PC-9 (cell line): ENCODE results near the gene PAPOLG. TPM values are rescaled to one million over a fixed set of nuclear protein-coding genes. Genes with fewer than 3 reads are reported as not detected.

Experiments used
- BruUV-seq: library from RNA; stranded (reverse); fragments of 400-500 nt; replicated peaks from 2 replicates; lab custom pipeline; 2021; lab: Mats Ljungman, UMichigan
- CTCF ChIA-PET: fragments of 300-600 bp; sonication (Branson Sonifier 250); formaldehyde crosslinking; loops from one replicate; lab custom pipeline; 2022; ENCODE audit warnings: antibody characterized with exemption; lab: Charles Lee
- POLR2A ChIA-PET: fragments of 300-600 bp; sonication (Branson Sonifier 250); formaldehyde crosslinking; loops from one replicate; lab custom pipeline; 2022; ENCODE audit warnings: antibody characterized with exemption; ENCODE audit not compliant: unreplicated experiment; lab: Charles Lee
- DNase-seq, 2 experiments: peaks; one replicate each; pipeline versions ENCODE4 v3.0.0 to v3.0.0-alpha.2; 2015 to 2022; ENCODE audit warnings: mixed read lengths in 1 of 2
- H2AFZ ChIP-seq: fragments of 200-600 bp; sonication (generic); 2 replicates; pipeline ENCODE4 v1.8.1; 2017; ENCODE audit warnings: antibody characterized with exemption
- H3F3A ChIP-seq: fragments of 200-600 bp; sonication (generic); 2 replicates; pipeline ENCODE4 v1.8.1; 2017; ENCODE audit warnings: antibody characterized with exemption, mild to moderate bottlenecking, low read depth; ENCODE audit not compliant: insufficient read depth
- H3K27ac ChIP-seq: fragments of 200-600 bp; sonication (generic); 2 replicates; pipeline ENCODE4 v1.6.1; 2016; ENCODE audit warnings: mixed run types
- H3K27me3 ChIP-seq: fragments of 200-600 bp; sonication (generic); 2 replicates; pipeline ENCODE4 v1.6.1; 2016; ENCODE audit warnings: low read depth, mixed run types; ENCODE audit not compliant: insufficient read depth
- H3K36me3 ChIP-seq: fragments of 200-600 bp; sonication (generic); 2 replicates; pipeline ENCODE4 v1.6.1; 2016; ENCODE audit warnings: low read depth, mixed run types
- H3K4me1 ChIP-seq: fragments of 200-600 bp; sonication (generic); replicated peaks from 2 replicates; pipeline ENCODE4 v1.6.1; 2016; ENCODE audit warnings: mixed run types; ENCODE audit not compliant: insufficient read depth
- H3K4me2 ChIP-seq: fragments of 200-600 bp; sonication (generic); 2 replicates; pipeline ENCODE4 v1.6.1; 2017; ENCODE audit warnings: mixed run types
- H3K4me3 ChIP-seq: fragments of 200-600 bp; sonication (generic); 2 replicates; pipeline ENCODE4 v1.6.1; 2016; ENCODE audit warnings: mixed run types
- H3K79me2 ChIP-seq: fragments of 200-600 bp; sonication (generic); 2 replicates; pipeline ENCODE4 v1.6.1; 2017; ENCODE audit warnings: low read depth, mixed run types
- H3K9me2 ChIP-seq: fragments of 200-600 bp; sonication (generic); 2 replicates; pipeline ENCODE4 v1.8.1; 2017; ENCODE audit warnings: mild to moderate bottlenecking; ENCODE audit not compliant: insufficient read depth
- H3K9me3 ChIP-seq: fragments of 200-600 bp; sonication (generic); 2 replicates; pipeline ENCODE4 v1.8.1; 2016; ENCODE audit warnings: low read depth; ENCODE audit not compliant: insufficient read depth
- H4K20me1 ChIP-seq: fragments of 200-600 bp; sonication (generic); 2 replicates; pipeline ENCODE4 v1.8.1; 2017; ENCODE audit not compliant: insufficient read depth
- CTCF ChIP-seq: fragments of 200-600 bp; sonication (generic); conservative IDR thresholded peaks from 2 replicates; pipeline ENCODE4 v1.6.1; 2017; ENCODE audit warnings: mixed run types, antibody characterized with exemption, mild to moderate bottlenecking, moderate library complexity
- EZH2 ChIP-seq: fragments of 200-600 bp; sonication (generic); IDR thresholded peaks from 2 replicates; pipeline ENCODE4 v1.8.0; 2017; ENCODE audit warnings: antibody characterized with exemption, low read depth
- intact Hi-C: fragments of 100-400 bp; cut with micrococcal nuclease; formaldehyde crosslinking; loops from one replicate; pipeline ENCODE4 v1.10.0; 2022; ENCODE audit not compliant: unreplicated experiment
- total RNA-seq: library from RNA; stranded (reverse); gene quantifications from 2 replicates; pipeline ENCODE4 v1.2.3, GENCODE V29; 2021

PAPOLG gene
- total RNA-seq, 1 experiment from 2014 or later, result 13.7 TPM

- no peak for TF ChIP-seq CTCF
- no peak for TF ChIP-seq EZH2
These were observed 86.9 kb downstream of the PAPOLG start for GRCh38 chr2:60843006-60843405.

GRCh38 chr2:60844105-60844504, 88.0 kb downstream of the PAPOLG start:
- Histone ChIP-seq H3K4me3 (no peak overlapping the region), H3K27ac (no peak overlapping the region), H3K27me3 (no peaks in the 10 kb centered on the region), H2AFZ (no peak overlapping the region), H3K4me1 (no peaks in the 10 kb centered on the region), H3K9me2 (no peaks in the 10 kb centered on the region), H3K9me3 (no peaks in the 10 kb centered on the region), H4K20me1 (no peaks in the 10 kb centered on the region), H3K79me2 (no peaks in the 10 kb centered on the region), H3K4me2 (no peak overlapping the region), H3F3A (no peaks in the 10 kb centered on the region), H3K36me3 (no peaks in the 10 kb centered on the region)
- intact Hi-C loops, result no loop called here
- ChIA-PET POLR2A (no interaction called here), CTCF (no interaction called here)
- DNase-seq, result no peak
- TF ChIP-seq CTCF (no peak), EZH2 (no peak)
- no TSS peak for BruUV-seq

More at GRCh38 chr2:60843006-60843405, 86.9 kb downstream of the PAPOLG start:
- Histone ChIP-seq H3K27ac (no peak overlapping the region), H3K9me3 (no peaks in the 10 kb centered on the region), H3F3A (no peaks in the 10 kb centered on the region), H3K27me3 (no peaks in the 10 kb centered on the region), H4K20me1 (no peaks in the 10 kb centered on the region), H3K4me3 (no peak overlapping the region), H3K4me1 (no peaks in the 10 kb centered on the region), H3K9me2 (no peaks in the 10 kb centered on the region), H2AFZ (no peak overlapping the region; the same call in 1 of the 2 replicates), H3K79me2 (no peaks in the 10 kb centered on the region), H3K4me2 (no peak overlapping the region), H3K36me3 (no peaks in the 10 kb centered on the region)
- ChIA-PET CTCF (no interaction called here), POLR2A (no interaction called here)
- BruUV-seq, result no TSS peak
- no peak for DNase-seq
- intact Hi-C loops, result no loop called here

- ChIA-PET POLR2A (no interaction called here), CTCF (no interaction called here)
These were observed 91.8 kb downstream of the PAPOLG start for GRCh38 chr2:60847854-60848253.

More at GRCh38 chr2:60847854-60848253, 91.8 kb downstream of the PAPOLG start:
- Histone ChIP-seq H3K27ac (no peak overlapping the region), H3K27me3 (no peaks in the 10 kb centered on the region), H4K20me1 (no peaks in the 10 kb centered on the region), H2AFZ (no peak overlapping the region), H3K4me2 (no peak overlapping the region), H3K4me3 (no peak overlapping the region), H3K79me2 (no peaks in the 10 kb centered on the region), H3F3A (no peaks in the 10 kb centered on the region), H3K9me3 (no peaks in the 10 kb centered on the region), H3K9me2 (no peaks in the 10 kb centered on the region), H3K36me3 (no peaks in the 10 kb centered on the region), H3K4me1 (no peaks in the 10 kb centered on the region)
- no peak for DNase-seq
- TF ChIP-seq EZH2 (no peak), CTCF (no peak)
- intact Hi-C loops, result no loop called here
- no TSS peak for BruUV-seq

Other genes with a start within 250 kb of the PAPOLG start
- gene BCL11A, start 202.6 kb upstream of the PAPOLG start, total RNA-seq, result not detected in 2 replicates
- 12.5 and 13.3 TPM in 2 replicates for gene REL, start 125.3 kb downstream of the PAPOLG start, total RNA-seq